Neural progenitor cell (in vitro differentiated cells): ENCODE data around the gene SLC25A44. TPM values are rescaled to one million over a fixed set of nuclear protein-coding genes. Genes with fewer than 3 reads are reported as not detected.

Source experiments
- DNase-seq: peaks from one replicate; pipeline ENCODE4 v3.0.0-alpha.2; 2016; ENCODE audit warnings: low spot score
- H2AFZ ChIP-seq: fragments of 200-600 bp; sonication (generic); replicated peaks from 2 replicates; pipeline ENCODE4 v1.6.1; 2016; ENCODE audit warnings: antibody characterized with exemption
- H3F3A ChIP-seq: fragments of 200-600 bp; sonication (generic); 2 replicates; pipeline ENCODE4 v1.6.1; 2016; ENCODE audit warnings: antibody characterized with exemption, low read depth
- H3K27ac ChIP-seq: fragments of 200-600 bp; sonication (generic); 2 replicates; pipeline ENCODE4 v1.5.1; 2016; ENCODE audit warnings: mild to moderate bottlenecking
- H3K27me3 ChIP-seq: fragments of 200-600 bp; sonication (generic); 2 replicates; pipeline ENCODE4 v1.6.1; 2016; ENCODE audit warnings: mild to moderate bottlenecking, moderate library complexity
- H3K36me3 ChIP-seq: fragments of 200-600 bp; sonication (generic); 2 replicates; pipeline ENCODE4 v1.5.1; 2016
- H3K4me1 ChIP-seq: fragments of 200-600 bp; sonication (generic); 2 replicates; pipeline ENCODE4 v1.6.1; 2016; ENCODE audit warnings: mixed run types
- H3K4me2 ChIP-seq: fragments of 200-600 bp; sonication (generic); 2 replicates; pipeline ENCODE4 v1.6.1; 2016
- H3K4me3 ChIP-seq: fragments of 200-600 bp; sonication (generic); 2 replicates; pipeline ENCODE4 v1.5.1; 2016
- H3K79me2 ChIP-seq: fragments of 200-600 bp; sonication (generic); 2 replicates; pipeline ENCODE4 v1.6.1; 2016; ENCODE audit warnings: low read depth
- H3K9ac ChIP-seq: fragments of 200-600 bp; sonication (generic); 2 replicates; pipeline ENCODE4 v1.6.1; 2016
- H3K9me3 ChIP-seq: fragments of 200-600 bp; sonication (generic); 2 replicates; pipeline ENCODE4 v1.5.1; 2016; ENCODE audit warnings: low read depth
- H4K20me1 ChIP-seq: fragments of 200-600 bp; sonication (generic); 2 replicates; pipeline ENCODE4 v1.6.1; 2016; ENCODE audit warnings: low read depth
- H3K27ac Mint-ChIP-seq: 3 replicates; pipeline ENCODE4 v1.8.0; 2021; ENCODE audit warnings: mixed read lengths
- H3K27me3 Mint-ChIP-seq: 2 replicates; pipeline ENCODE4 v1.8.0; 2022; ENCODE audit warnings: low read depth, mild to moderate bottlenecking, inconsistent platforms, moderate library complexity, mixed read lengths; ENCODE audit not compliant: insufficient read depth
- H3K36me3 Mint-ChIP-seq: 3 replicates; pipeline ENCODE4 v1.8.0; 2021; ENCODE audit warnings: mixed read lengths
- H3K4me1 Mint-ChIP-seq: 3 replicates; pipeline ENCODE4 v1.8.0; 2021; ENCODE audit warnings: mixed read lengths
- H3K4me3 Mint-ChIP-seq: 3 replicates; pipeline ENCODE4 v1.8.0; 2021; ENCODE audit warnings: mild to moderate bottlenecking, moderate library complexity, mixed read lengths
- H3K9me3 Mint-ChIP-seq: 3 replicates; pipeline ENCODE4 v1.8.0; 2020; ENCODE audit warnings: mixed read lengths
- EZH2 ChIP-seq: fragments of 200-600 bp; sonication (generic); IDR thresholded peaks from 2 replicates; pipeline ENCODE4 v1.6.1; 2017; ENCODE audit warnings: antibody characterized with exemption, mild to moderate bottlenecking, moderate library complexity
- EZH2phosphoT487 ChIP-seq: fragments of 200-600 bp; sonication (generic); IDR thresholded peaks from 2 replicates; pipeline ENCODE4 v1.6.1; 2017; ENCODE audit warnings: antibody characterized with exemption
- total RNA-seq: library from RNA; depleted of rRNA; stranded (reverse); fragments of >200 nt; gene quantifications from 2 replicates; pipeline ENCODE4 v1.2.3, GENCODE V29; 2015; ENCODE audit warnings: low replicate concordance
- TF ChIP-seq, protein P1 (sequence below): fragments of 200-600 bp; sonication (generic); IDR thresholded peaks from 2 replicates; pipeline ENCODE4 v1.5.1; 2017; ENCODE audit warnings: antibody characterized with exemption, mild to moderate bottlenecking

SLC25A44 gene
- total RNA-seq, 1 donor from 2014 or later, result 4.6 TPM

DNA sequence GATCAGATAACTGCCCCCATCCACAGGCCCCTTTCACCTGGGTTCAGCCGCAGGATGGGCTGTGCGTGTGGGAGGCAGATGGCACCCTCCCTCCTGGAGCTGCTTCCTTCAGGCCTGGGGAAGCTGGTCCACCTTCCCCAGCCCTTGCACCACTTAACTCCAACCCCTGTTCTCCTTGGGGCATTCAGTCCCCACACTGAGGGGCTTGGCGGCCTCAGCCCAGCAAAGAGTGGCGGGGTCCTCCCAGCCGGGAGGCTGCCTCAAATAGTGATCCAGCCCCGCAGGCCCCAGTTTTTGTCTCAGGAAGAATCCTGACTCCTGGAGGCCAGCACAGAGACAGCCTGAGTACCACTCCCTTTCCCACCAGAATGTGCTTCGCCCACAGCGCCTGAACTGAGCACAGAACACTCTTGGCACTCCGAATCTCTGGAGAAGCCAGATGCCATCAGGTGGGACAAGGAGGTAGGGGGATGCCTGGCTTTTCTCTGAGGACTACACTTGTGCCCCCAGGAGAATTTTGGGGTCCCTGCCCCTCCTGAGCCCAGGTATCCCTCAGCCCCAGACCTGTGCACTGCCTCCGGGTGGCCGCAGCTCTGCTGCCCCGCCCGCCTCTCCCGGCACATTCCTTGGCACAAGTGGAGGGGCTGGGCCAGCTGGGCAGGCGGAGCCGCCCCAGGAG lies 53.0 kb downstream of the SLC25A44 start:
- Histone ChIP-seq H4K20me1 (no peaks in the 10 kb centered on the region), H3K79me2 (no peaks in the 10 kb centered on the region), H2AFZ (no peak overlapping the region), H3K36me3 (no peaks in the 10 kb centered on the region), H3K27me3 (no peaks in the 10 kb centered on the region), H3K4me1 (peaks cover 6% of the 10 kb centered on the region), H3K9ac (no peak overlapping the region), H3K4me2 (no peak overlapping the region), H3K27ac (peak overlapping the region; percentile 41), H3K4me3 (no peak overlapping the region), H3F3A (peaks cover 19% of the 10 kb centered on the region), H3K9me3 (no peaks in the 10 kb centered on the region)
- peaks cover 3% of the 10 kb centered on the region for H3K36me3 Mint-ChIP-seq
- peak; percentile 31 for DNase-seq
- no peaks in the 10 kb centered on the region for H3K9me3 Mint-ChIP-seq
- H3K27ac Mint-ChIP-seq, result no peak overlapping the region
- peaks cover 5% of the 10 kb centered on the region for H3K4me1 Mint-ChIP-seq
- no peak for TF ChIP-seq EZH2
- no peak for TF ChIP-seq EZH2phosphoT487
- TF ChIP-seq, protein P1, sequence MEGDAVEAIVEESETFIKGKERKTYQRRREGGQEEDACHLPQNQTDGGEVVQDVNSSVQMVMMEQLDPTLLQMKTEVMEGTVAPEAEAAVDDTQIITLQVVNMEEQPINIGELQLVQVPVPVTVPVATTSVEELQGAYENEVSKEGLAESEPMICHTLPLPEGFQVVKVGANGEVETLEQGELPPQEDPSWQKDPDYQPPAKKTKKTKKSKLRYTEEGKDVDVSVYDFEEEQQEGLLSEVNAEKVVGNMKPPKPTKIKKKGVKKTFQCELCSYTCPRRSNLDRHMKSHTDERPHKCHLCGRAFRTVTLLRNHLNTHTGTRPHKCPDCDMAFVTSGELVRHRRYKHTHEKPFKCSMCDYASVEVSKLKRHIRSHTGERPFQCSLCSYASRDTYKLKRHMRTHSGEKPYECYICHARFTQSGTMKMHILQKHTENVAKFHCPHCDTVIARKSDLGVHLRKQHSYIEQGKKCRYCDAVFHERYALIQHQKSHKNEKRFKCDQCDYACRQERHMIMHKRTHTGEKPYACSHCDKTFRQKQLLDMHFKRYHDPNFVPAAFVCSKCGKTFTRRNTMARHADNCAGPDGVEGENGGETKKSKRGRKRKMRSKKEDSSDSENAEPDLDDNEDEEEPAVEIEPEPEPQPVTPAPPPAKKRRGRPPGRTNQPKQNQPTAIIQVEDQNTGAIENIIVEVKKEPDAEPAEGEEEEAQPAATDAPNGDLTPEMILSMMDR, result no peak
- peaks cover 9% of the 10 kb centered on the region for H3K27me3 Mint-ChIP-seq
- H3K4me3 Mint-ChIP-seq, result no peak overlapping the region

DNA sequence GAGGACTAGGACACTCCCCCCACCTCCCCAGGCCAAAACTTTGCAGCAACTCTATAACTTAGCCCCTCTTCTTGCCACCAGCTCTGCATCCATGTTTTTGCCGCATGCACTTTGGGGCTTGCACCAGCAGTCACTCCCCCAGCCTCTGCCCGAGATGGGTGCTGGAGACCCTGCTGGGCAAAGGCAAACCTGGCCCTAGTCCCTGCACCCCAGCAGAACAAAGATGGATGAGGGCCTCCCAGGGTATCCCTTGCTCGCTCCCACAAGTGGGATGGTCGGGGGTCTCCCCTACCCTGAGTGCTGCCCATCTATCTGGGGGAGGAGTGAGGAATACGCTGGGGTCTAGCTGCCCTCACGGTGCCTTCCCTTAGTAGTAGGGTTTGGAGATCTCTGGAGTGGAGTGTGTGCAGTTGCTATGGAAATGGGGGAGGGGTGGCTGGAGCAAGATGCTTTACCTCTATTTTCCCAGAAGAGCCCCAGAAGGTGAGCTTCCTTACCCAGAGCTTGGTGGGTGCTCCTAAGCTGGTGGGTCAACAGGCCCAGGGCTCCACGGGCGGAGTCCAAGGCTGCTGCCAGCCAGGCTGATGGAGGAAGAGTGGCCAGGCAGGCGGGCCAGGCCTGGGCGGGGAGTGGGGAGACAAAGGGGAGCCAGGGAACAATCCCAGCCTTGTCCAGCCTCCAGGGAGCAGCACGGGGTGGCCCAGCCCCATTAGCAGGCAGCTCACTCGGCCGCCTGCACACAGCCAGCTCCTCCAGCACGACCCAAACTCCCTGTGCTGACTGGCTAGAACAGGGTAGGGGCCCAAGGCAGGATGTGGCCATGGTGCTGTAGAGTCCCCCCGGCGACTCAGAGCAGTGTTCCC lies 53.8 kb downstream of the SLC25A44 start, which contains the start of gene PAQR6:
Gene PAQR6, minus strand, starts transcription at position 597 of the 863 bp plus-strand sequence. CDS start 1,325 bp downstream, outside the sequence.
- Mint-ChIP-seq H3K4me3 (no peak within 1 kb of the TSS), H3K36me3 (peaks cover 6% of the 10 kb centered on the region), H3K4me1 (peaks cover 5% of the 10 kb centered on the region), H3K9me3 (no peaks in the 10 kb centered on the region), H3K27me3 (peaks cover 9% of the 10 kb centered on the region), H3K27ac (no peak within 1 kb of the TSS)
- Histone ChIP-seq H3K9me3 (no peaks in the 10 kb centered on the region), H3K79me2 (no peaks in the 10 kb centered on the region), H3K36me3 (no peaks in the 10 kb centered on the region), H2AFZ (no peak within 1 kb of the TSS), H3K27me3 (no peaks in the 10 kb centered on the region), H4K20me1 (no peaks in the 10 kb centered on the region), H3K9ac (no peak within 1 kb of the TSS), H3K4me2 (no peak within 1 kb of the TSS), H3K4me1 (peaks cover 6% of the 10 kb centered on the region), H3F3A (peaks cover 19% of the 10 kb centered on the region), H3K4me3 (no peak within 1 kb of the TSS), H3K27ac (peak within 1 kb of the TSS; percentile 80)
- TF ChIP-seq, protein P1, result no peak
- DNase-seq, result peak; percentile 68

DNA sequence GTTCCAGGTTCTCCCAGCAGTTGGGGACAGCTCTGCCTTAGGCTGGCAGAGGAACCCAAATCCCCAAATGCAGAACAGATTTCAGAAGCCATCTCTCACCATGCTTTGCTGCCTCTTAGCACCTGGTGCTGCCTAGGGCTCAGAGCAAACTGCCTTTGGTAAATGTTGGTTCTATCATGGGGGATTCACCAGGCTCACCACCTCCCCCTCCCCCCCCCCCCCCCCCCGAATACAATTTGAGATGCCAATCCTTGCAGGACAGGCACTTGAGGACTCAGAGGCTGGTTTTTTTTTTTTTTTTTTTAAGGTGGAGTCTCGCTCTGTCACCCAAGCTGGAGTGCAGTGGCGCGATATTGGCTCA lies 54.4 kb downstream of the SLC25A44 start:
- Histone ChIP-seq H3F3A (peaks cover 19% of the 10 kb centered on the region), H3K9me3 (no peaks in the 10 kb centered on the region), H3K36me3 (no peaks in the 10 kb centered on the region), H3K27me3 (no peaks in the 10 kb centered on the region), H3K79me2 (no peaks in the 10 kb centered on the region), H3K4me2 (no peak overlapping the region), H3K27ac (peak overlapping the region; percentile 80), H3K4me3 (no peak overlapping the region), H3K4me1 (peaks cover 6% of the 10 kb centered on the region), H3K9ac (no peak overlapping the region), H2AFZ (no peak overlapping the region), H4K20me1 (no peaks in the 10 kb centered on the region)
- DNase-seq, result no peak
- Mint-ChIP-seq H3K4me3 (no peak overlapping the region), H3K4me1 (peaks cover 5% of the 10 kb centered on the region), H3K9me3 (no peaks in the 10 kb centered on the region), H3K36me3 (peaks cover 8% of the 10 kb centered on the region), H3K27me3 (peaks cover 9% of the 10 kb centered on the region), H3K27ac (no peak overlapping the region)
- TF ChIP-seq, protein P1, result no peak
- no peak for TF ChIP-seq EZH2
- no peak for TF ChIP-seq EZH2phosphoT487
